Mesenteric fat pad (tissue), 1 donor: Measurements from ENCODE around the gene TRA2B. TPM values are rescaled to one million over a fixed set of nuclear protein-coding genes. Genes with fewer than 3 reads are reported as not detected.
A peak's percentile ranks its signal among the peaks of the same experiment; 100 is the strongest.

ENCODE experiments used
- DNase-seq: peaks from one replicate; pipeline ENCODE4 v3.0.0-alpha.2; 2020; ENCODE audit warnings: low spot score
- long read RNA-seq: library from polyadenylated mRNA; unstranded; transcript quantifications from one replicate; pipeline ENCODE4 v2.0.0, GENCODE V29; 2020
- total RNA-seq: library from RNA; stranded (reverse); fragmentation: NEBNext Ultra II Directional; extraction: Animal tissue kit (Norgen Biotek cat#: 25700); gene quantifications from one replicate; pipeline ENCODE4 v1.2.1, GENCODE V29; 2021
- donor health status: DM: yes; HTN: yes; CAD: no.

TRA2B gene
- total RNA-seq, result 117 TPM
- long read RNA-seq, transcript TRA2B-203 (8 exons, 976 nt), result minor isoform, 6 of 66 reads
- long read RNA-seq, transcript TRA2B-205 (9 exons, 2,952 nt), result major isoform, 43 of 66 reads
- long read RNA-seq, partial matches to known transcripts, result 9 of 66 reads
- long read RNA-seq, other reads (novel, unspliced or antisense), result 5 of 66 reads

- peak; percentile 100 for DNase-seq
Measured at GRCh38 chr3:185937689-185938374, at the start of gene TRA2B. Gene TRA2B, minus strand, starts transcription at chr3:185938014. Its CDS starts 154 bp downstream, at chr3:185937860.

GRCh38 chr3:185986198-185986777 is 48.5 kb upstream of the TRA2B start:
- no peak for DNase-seq

GRCh38 chr3:185984203-185984602 is 46.4 kb upstream of the TRA2B start:
- no peak for DNase-seq

- no peak for DNase-seq
Measured at GRCh38 chr3:185983495-185984141, 45.8 kb upstream of the TRA2B start.

- DNase-seq, result no peak
Measured at GRCh38 chr3:185982632-185983031, 44.8 kb upstream of the TRA2B start.

GRCh38 chr3:185981621-185982020 is 43.8 kb upstream of the TRA2B start:
- peak; percentile 28 for DNase-seq

GRCh38 chr3:185979721-185980121 is 41.9 kb upstream of the TRA2B start:
- no peak for DNase-seq

- no peak for DNase-seq
Measured at GRCh38 chr3:185978516-185978915, 40.7 kb upstream of the TRA2B start.

GRCh38 chr3:185977679-185978040 is 39.8 kb upstream of the TRA2B start:
- no peak for DNase-seq

- DNase-seq, result no peak
Measured at GRCh38 chr3:185976977-185977678, 39.3 kb upstream of the TRA2B start.

- no peak for DNase-seq
Measured at GRCh38 chr3:185976100-185976499, 38.3 kb upstream of the TRA2B start.

GRCh38 chr3:185971579-185971978 is 33.8 kb upstream of the TRA2B start:
- no peak for DNase-seq

GRCh38 chr3:185968168-185968567 is 30.4 kb upstream of the TRA2B start:
- no peak for DNase-seq

- no peak for DNase-seq
Measured at GRCh38 chr3:185966655-185967054, 28.8 kb upstream of the TRA2B start.

- DNase-seq, result no peak
Measured at GRCh38 chr3:185965496-185965895, 27.7 kb upstream of the TRA2B start.

- DNase-seq, result no peak
Measured at GRCh38 chr3:185961675-185962232, 23.9 kb upstream of the TRA2B start.

- no peak for DNase-seq
Measured at GRCh38 chr3:185960522-185961288, 22.9 kb upstream of the TRA2B start.

GRCh38 chr3:185959609-185960521 is 22.1 kb upstream of the TRA2B start:
- no peak for DNase-seq

- no peak for DNase-seq
Measured at GRCh38 chr3:185958626-185959025, 20.8 kb upstream of the TRA2B start.

GRCh38 chr3:185956244-185956643 is 18.4 kb upstream of the TRA2B start:
- no peak for DNase-seq
